SK-N-MC (cell line): Measurements from ENCODE around the gene GNAQ.

Experiments
- EZH2 ChIP-seq: fragments of 200-600 bp; sonication (generic); IDR thresholded peaks from one replicate; pipeline ENCODE4 v1.6.1; 2017; ENCODE audit warnings: antibody characterized with exemption
- POLR2AphosphoS5 ChIP-seq: IDR thresholded peaks from 2 replicates; pipeline ENCODE4 v1.6.1; 2012; ENCODE audit warnings: mild to moderate bottlenecking, low read depth, low read length, borderline replicate concordance

- TF ChIP-seq EZH2 = no peak
- no peak for TF ChIP-seq POLR2AphosphoS5
These were observed 173.9 kb downstream of the GNAQ start for GRCh38 chr9:77857513-77858259.
